Memory B cell (primary cell): ENCODE measurements around the gene ACACA.
"Not testable (repeated sequence)": the region's sequence is repeated elsewhere in the genome, so short reads cannot be mapped to it uniquely, and the experiment has no call there.

Experiments
- ATAC-seq: fragments of 150-1000 bp; cut with Tn5 transposase; 2 replicates; pipeline ENCODE4 v1.10.0; 2021; ENCODE audit warnings: low read depth, mild to moderate bottlenecking, moderate library complexity
- DNase-seq, 2 donors: peaks; one replicate each; pipeline ENCODE4 v3.0.0; 2022; ENCODE audit warnings: low spot score in 2 of 2
- H3K27ac Mint-ChIP-seq: one replicate; pipeline ENCODE4 v1.8.0; 2022; ENCODE audit warnings: mild to moderate bottlenecking, moderate library complexity, mixed read lengths
- H3K27me3 Mint-ChIP-seq: one replicate; pipeline ENCODE4 v1.8.0; 2022; ENCODE audit warnings: mixed read lengths
- H3K36me3 Mint-ChIP-seq: one replicate; pipeline ENCODE4 v1.8.0; 2022; ENCODE audit warnings: mild to moderate bottlenecking, mixed read lengths
- H3K4me1 Mint-ChIP-seq: one replicate; pipeline ENCODE4 v1.8.0; 2022; ENCODE audit warnings: mixed read lengths
- H3K4me3 Mint-ChIP-seq: one replicate; pipeline ENCODE4 v1.8.0; 2022; ENCODE audit warnings: mild to moderate bottlenecking, moderate library complexity, mixed read lengths
- H3K9me3 Mint-ChIP-seq: one replicate; pipeline ENCODE4 v1.8.0; 2022; ENCODE audit warnings: mixed read lengths

The ACACA gene

DNA sequence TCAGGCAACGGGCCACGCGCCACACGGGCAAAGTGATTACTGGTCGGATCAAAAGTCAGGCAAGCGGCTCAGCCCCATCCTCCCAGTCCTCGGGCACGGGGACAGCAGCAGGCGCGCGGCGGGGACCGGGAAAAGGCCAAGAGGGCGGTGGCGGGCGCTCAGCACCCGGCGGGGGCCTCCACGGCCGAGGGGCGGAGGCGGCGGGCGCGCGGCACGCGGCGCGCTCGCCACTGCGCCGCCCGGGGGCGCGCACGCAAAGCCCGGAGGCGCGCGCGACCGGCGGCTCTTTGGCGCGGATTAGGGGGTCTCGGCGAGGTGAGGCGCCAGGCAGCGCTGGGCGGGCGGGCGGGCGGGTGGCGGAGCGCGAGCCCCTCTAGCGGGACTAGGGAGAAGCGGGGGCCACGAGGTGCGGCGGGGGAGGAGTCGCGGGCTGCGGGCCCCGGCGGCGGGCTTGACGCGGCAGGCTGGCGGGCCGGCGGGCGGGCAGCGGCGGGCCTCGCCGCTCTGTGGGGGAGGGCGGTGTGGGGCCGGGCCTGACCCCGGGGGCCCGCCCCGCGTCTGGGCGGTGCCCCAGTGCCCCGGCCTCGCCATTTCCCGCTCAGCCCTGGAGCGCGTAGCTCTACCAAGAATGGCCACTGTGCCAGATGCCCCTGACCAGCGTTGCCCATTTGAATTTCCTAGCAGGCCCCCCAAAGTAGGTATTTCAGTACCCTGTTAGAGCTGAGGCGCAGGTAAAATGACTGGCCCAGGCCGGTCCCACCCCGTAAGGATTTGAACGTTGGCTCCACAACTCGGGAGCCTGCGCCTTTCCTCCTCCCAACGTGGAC lies at the start of gene ACACA, which contains the start of gene TADA2A:
TSS of gene ACACA (minus strand) at position 202 of the 827 bp plus-strand sequence. CDS start 537 bp downstream, outside the sequence.
TSS of gene TADA2A (plus strand) at position 252 of the 827 bp plus-strand sequence. CDS start 4,480 bp downstream, outside the sequence.
- H3K4me1 Mint-ChIP-seq: peaks cover 19% of the 10 kb centered on the region
- H3K4me3 Mint-ChIP-seq: peak within 1 kb of the TSS; percentile 95

DNA sequence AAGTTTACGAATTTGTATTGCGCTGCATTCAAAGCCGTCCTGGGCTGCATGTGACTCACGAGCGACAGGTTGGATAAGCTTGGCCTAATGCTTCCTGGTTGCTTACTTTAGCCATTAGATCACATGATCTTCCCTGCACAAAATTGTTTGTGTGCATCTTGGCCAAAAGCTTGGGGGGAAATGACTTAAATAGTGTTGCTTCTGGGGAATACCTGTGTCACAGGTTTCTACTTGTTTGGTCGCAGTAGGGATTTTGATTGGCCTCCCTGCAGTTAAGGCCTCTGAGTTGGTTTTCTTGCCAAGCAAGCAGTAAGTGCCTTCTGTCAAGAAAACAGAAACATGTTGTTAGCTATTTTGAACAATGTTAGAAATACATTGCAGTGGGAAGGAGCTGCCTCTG lies 43.5 kb upstream of the ACACA start:
- H3K27me3 Mint-ChIP-seq: no peaks in the 10 kb centered on the region
- H3K4me3 Mint-ChIP-seq: no peak overlapping the region
- H3K9me3 Mint-ChIP-seq: no peaks in the 10 kb centered on the region
- no peak for ATAC-seq
- no peak overlapping the region for H3K27ac Mint-ChIP-seq
- H3K4me1 Mint-ChIP-seq: no peaks in the 10 kb centered on the region
- DNase-seq: no peak
- H3K36me3 Mint-ChIP-seq: peaks cover 12% of the 10 kb centered on the region

More for the DNA sequence above, at the start of gene ACACA, which contains the start of gene TADA2A:
- Mint-ChIP-seq H3K36me3 (peaks cover 5% of the 10 kb centered on the region), H3K27ac (peak within 1 kb of the TSS; percentile 90), H3K9me3 (no peaks in the 10 kb centered on the region), H3K27me3 (no peaks in the 10 kb centered on the region)
- DNase-seq (peak; percentile 64 to 82), ATAC-seq (peak; percentile 90)

DNA sequence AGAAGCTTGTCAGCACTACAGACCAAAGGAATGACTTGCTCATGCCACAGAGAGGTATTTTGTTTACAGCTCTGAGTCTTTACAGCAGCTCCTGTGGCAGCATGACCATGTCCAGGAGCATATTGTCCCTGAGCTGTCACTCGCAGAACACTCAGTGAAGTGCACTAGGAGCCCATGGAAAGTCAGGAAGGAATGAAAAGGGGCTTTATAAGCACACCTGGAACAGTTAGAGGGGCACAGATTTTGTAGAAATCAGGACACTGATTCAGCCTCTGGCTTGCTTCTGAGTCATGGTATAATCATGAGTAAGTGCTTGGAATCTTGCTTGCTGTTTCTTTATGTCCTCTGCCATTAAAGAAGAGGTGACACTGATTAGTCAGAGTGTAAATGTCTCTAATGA lies 41.0 kb upstream of the ACACA start:
- Mint-ChIP-seq H3K27me3 (no peaks in the 10 kb centered on the region), H3K36me3 (peaks cover 12% of the 10 kb centered on the region), H3K9me3 (no peaks in the 10 kb centered on the region), H3K4me3 (no peak overlapping the region), H3K27ac (no peak overlapping the region), H3K4me1 (no peaks in the 10 kb centered on the region)
- no peak for ATAC-seq
- no peak for DNase-seq

DNA sequence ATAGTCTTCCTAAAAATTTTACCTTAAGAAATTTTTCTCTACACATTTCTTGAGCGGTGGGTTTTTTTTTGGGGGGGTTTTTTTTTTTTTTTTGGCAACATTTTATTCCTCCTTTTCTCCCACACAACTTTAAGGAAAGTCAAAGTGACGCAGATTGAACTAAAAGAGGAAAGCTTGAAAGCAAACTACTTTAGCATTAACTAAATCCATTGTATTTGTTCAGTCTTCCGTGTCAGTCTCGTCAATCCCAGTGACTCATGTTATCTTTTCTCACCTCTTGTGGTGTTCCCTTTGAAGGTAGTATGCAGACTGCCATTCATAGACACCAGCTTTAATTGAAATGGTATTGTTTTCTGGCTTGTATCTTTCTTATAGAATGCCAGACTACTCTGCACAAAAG lies 39.4 kb upstream of the ACACA start:
- Mint-ChIP-seq H3K4me3 (no peak overlapping the region), H3K36me3 (peaks cover 14% of the 10 kb centered on the region), H3K27me3 (no peaks in the 10 kb centered on the region), H3K9me3 (no peaks in the 10 kb centered on the region), H3K4me1 (peaks cover 4% of the 10 kb centered on the region), H3K27ac (no peak overlapping the region)
- DNase-seq (no peak), ATAC-seq (no peak)

DNA sequence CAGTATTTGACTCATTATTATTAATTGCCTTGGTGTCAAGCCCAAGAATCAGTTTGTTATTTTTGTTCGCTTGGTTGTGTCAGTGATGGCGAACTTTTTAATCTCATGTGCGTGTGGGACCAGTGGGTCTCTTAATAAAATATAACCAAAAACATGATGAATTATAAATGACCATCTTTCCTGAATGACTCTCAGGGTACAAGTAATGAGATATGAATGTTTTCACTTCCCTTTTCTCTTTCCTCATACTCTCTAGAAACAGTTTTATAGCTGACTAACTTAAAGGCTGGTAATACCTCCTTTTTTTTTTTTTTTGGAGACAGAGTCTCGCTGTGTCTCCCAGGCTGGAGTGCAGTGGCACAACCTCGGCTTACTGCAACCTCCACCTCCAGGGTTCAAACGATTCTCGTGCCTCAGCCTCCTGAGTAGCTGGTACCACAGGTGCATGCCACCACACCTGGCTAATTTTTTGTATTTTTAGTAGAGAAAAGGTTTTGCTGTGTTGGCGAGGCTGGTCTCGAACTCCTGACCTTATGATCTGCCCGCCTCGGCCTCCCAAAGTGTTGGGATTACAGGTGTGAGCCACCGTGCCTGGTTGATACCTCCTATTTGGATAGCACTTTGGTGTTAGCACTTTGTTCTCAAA lies 34.9 kb upstream of the ACACA start:
- not testable (repeated sequence) for H3K27ac Mint-ChIP-seq, H3K9me3 Mint-ChIP-seq, H3K27me3 Mint-ChIP-seq, H3K4me1 Mint-ChIP-seq, H3K4me3 Mint-ChIP-seq, DNase-seq
- ATAC-seq: peak; percentile 87
- H3K36me3 Mint-ChIP-seq: peaks cover 24% of the 10 kb centered on the region

DNA sequence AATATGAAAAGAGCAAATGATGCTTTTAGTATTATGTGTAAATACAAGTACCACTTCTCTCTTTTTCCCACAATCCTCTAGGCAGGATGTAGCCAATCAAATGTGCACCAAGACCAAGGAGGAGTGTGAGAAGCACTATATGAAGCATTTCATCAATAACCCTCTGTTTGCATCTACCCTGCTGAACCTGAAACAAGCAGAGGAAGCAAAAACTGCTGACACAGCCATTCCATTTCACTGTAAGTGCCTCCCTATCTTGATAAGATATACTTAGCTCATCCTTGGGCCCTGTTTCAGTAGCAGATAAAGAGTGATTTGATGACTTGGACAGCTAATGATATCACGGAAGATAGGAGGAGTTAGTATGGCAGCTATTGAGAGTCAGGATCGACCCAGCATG lies 33.8 kb upstream of the ACACA start:
- DNase-seq (no peak), ATAC-seq (no peak)
- no peak overlapping the region for H3K4me3 Mint-ChIP-seq
- H3K4me1 Mint-ChIP-seq: peaks cover 6% of the 10 kb centered on the region
- no peaks in the 10 kb centered on the region for H3K9me3 Mint-ChIP-seq
- no peak overlapping the region for H3K27ac Mint-ChIP-seq
- peaks cover 26% of the 10 kb centered on the region for H3K36me3 Mint-ChIP-seq
- H3K27me3 Mint-ChIP-seq: no peaks in the 10 kb centered on the region

DNA sequence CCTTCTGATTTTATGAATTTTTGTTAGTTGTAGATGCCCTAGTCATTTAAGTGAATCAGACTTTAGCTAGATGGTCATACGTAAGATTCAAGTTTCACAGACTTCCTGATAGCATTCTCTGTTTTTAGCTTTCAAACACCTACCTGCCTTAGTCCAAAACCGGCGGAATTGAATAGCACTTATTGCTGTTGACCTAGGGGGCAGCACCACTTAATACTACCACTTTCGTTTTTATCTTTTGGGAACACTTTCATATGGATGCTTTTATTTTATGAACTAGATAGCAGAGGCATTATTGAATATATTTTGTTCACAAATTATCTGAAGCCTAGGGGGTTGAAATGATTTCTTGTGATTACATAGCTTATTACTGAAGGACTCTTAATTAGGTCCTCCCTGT lies 31.5 kb upstream of the ACACA start:
- Mint-ChIP-seq H3K27ac (no peak overlapping the region), H3K36me3 (peaks cover 25% of the 10 kb centered on the region), H3K4me3 (no peak overlapping the region), H3K27me3 (no peaks in the 10 kb centered on the region), H3K9me3 (no peaks in the 10 kb centered on the region), H3K4me1 (peaks cover 6% of the 10 kb centered on the region)
- DNase-seq (no peak), ATAC-seq (no peak)

DNA sequence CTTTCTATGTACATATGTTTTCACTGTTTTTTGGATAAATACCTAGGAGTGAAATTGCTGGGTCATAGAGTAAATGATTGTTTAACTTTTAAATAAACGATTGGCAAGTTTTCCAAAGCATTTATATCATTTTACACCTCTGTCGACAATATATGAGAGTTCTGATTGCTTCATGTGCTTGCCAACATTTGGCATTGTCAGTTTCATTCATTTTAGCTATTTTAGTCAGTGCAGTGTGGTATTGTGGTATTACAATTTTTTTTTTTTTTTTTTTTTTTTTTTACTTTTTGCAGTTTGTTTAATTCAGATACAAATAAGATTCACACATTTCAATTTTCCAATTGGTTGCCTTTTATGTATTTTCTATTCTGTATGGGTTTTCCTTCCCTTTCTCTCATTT lies 26.0 kb upstream of the ACACA start:
- Mint-ChIP-seq H3K27me3 (no peaks in the 10 kb centered on the region), H3K4me1 (no peaks in the 10 kb centered on the region), H3K27ac (no peak overlapping the region), H3K9me3 (no peaks in the 10 kb centered on the region), H3K36me3 (peaks cover 11% of the 10 kb centered on the region), H3K4me3 (no peak overlapping the region)
- no peak for DNase-seq
- ATAC-seq: no peak

DNA sequence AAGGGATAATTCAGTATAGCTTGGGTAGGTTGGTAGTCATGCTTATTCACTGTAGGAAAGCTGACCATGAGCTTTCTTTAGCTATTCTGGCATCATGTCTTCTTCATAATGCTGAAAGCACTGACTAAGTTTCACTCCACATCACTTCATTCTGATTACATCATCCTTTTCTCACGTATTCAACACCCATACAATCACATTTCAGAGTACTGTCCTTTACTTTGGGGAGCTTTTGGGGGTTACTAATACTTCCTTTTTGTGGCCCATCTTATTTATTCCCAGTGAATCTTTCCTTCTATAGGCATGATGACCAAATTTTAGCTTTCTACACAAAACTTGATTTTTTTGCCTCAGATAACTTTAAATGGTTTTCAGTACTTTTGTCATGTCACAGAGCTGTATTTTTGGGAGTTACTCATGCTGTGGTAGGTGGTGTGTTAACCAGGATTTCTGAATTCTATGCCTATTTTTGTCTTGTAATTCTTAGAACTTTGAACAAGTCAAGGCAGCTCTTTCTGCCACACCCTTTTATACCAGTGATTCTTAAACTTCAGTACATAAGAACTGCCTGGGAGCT lies 23.5 kb upstream of the ACACA start:
- no peaks in the 10 kb centered on the region for H3K9me3 Mint-ChIP-seq
- H3K4me3 Mint-ChIP-seq: no peak overlapping the region
- no peak for DNase-seq
- ATAC-seq: no peak
- H3K27ac Mint-ChIP-seq: peak overlapping the region; percentile 26
- no peaks in the 10 kb centered on the region for H3K27me3 Mint-ChIP-seq
- peaks cover 7% of the 10 kb centered on the region for H3K36me3 Mint-ChIP-seq
- no peaks in the 10 kb centered on the region for H3K4me1 Mint-ChIP-seq

DNA sequence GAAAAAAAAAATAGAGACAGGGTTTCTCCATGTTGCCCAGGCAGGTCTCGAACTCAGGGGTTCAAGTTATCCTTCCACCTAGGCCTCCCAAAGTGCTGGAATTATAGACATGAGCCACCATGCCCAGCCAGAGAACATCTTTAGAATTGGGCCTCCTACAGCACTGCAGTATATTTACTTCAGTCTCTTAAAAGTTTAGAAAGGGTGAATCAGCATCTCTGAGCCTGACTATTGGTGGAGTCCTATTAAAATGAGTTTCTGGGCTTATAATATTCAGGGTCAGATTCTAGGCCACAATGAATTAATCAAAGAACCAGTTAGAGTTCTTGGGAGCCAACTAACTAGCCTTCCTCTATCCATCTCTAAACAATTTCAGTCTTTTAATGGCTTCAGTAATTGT lies 22.8 kb upstream of the ACACA start:
- no peaks in the 10 kb centered on the region for H3K27me3 Mint-ChIP-seq
- H3K36me3 Mint-ChIP-seq: peaks cover 9% of the 10 kb centered on the region
- ATAC-seq: no peak
- no peak for DNase-seq
- peak overlapping the region; percentile 26 for H3K27ac Mint-ChIP-seq
- no peaks in the 10 kb centered on the region for H3K4me1 Mint-ChIP-seq
- H3K9me3 Mint-ChIP-seq: no peaks in the 10 kb centered on the region
- no peak overlapping the region for H3K4me3 Mint-ChIP-seq

DNA sequence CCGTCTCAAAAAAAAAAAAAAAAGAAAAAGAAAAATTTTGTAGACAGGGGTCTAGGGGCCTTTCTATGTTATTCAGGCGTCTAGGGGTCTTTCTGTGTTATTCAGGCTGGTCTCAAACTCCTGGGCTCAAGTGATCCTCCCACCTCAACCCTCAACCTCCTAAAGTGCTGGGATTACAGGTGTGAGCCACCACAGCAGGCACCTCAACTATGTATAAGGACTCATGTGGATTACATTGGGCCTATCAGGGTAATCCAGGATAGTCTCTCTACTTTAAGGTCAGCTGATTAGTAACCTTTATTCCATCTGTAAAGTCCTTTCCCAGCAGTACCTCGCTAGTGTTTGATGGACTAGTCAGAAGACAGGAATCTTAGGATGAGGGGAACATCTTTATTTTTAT lies 22.4 kb upstream of the ACACA start:
- Mint-ChIP-seq H3K27ac (no peak overlapping the region), H3K27me3 (no peaks in the 10 kb centered on the region), H3K4me3 (no peak overlapping the region), H3K4me1 (no peaks in the 10 kb centered on the region), H3K9me3 (no peaks in the 10 kb centered on the region), H3K36me3 (peaks cover 8% of the 10 kb centered on the region)
- ATAC-seq (no peak), DNase-seq (no peak)

DNA sequence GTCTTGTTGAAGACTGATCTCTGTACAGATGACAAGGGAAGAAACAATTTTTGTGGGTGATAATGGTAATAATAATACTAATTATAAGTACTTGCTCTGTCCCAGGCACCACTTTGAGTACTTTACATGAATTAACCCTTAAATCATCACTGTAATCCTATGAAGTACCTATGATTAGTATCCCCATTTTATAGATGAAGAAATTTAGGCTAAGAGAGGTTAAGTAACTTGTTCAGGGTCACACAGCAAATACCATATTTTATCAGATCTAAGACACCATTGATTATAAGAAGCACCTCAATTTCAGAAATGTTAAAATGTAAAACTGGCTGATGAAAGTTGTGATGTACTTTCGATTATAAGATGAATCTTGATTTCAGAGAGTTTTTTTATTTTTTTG lies 18.6 kb upstream of the ACACA start:
- H3K4me1 Mint-ChIP-seq: no peaks in the 10 kb centered on the region
- no peak for ATAC-seq
- peaks cover 13% of the 10 kb centered on the region for H3K36me3 Mint-ChIP-seq
- DNase-seq: no peak
- no peaks in the 10 kb centered on the region for H3K9me3 Mint-ChIP-seq
- H3K27me3 Mint-ChIP-seq: no peaks in the 10 kb centered on the region
- no peak overlapping the region for H3K4me3 Mint-ChIP-seq
- no peak overlapping the region for H3K27ac Mint-ChIP-seq

DNA sequence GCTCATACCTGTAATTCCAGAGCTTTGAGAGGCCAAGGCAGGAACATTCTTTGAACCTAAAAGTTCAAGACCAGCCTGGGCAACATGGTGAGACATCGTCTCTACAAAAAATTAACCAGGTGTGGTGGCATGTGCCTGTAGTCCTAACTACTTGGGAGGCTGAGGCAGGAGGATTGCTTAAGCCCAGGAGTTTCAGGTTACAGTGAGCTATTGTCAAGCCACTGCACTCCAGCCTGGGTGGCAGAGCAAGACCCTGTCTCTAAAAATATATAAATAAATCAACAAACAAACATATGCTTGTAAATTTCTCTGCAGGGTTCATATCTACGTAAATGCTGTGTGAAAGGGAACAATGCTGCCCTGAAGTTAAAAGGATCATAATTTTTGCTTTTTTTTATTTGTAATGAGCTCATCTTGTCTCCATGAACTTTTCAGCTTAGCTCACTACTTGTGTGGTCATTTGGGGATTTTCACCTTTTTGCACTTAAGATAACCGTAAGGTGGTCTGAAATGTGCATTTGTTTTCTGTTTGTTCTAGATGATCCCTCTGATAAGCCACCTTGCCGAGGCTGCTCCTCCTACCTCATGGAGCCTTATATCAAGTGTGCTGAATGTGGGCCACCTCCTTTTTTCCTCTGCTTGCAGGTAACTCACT lies 16.5 kb upstream of the ACACA start:
- Mint-ChIP-seq H3K27ac (no peak overlapping the region), H3K4me3 (no peak overlapping the region), H3K4me1 (no peaks in the 10 kb centered on the region), H3K9me3 (no peaks in the 10 kb centered on the region), H3K27me3 (no peaks in the 10 kb centered on the region), H3K36me3 (peaks cover 10% of the 10 kb centered on the region)
- DNase-seq (no peak), ATAC-seq (no peak)

DNA sequence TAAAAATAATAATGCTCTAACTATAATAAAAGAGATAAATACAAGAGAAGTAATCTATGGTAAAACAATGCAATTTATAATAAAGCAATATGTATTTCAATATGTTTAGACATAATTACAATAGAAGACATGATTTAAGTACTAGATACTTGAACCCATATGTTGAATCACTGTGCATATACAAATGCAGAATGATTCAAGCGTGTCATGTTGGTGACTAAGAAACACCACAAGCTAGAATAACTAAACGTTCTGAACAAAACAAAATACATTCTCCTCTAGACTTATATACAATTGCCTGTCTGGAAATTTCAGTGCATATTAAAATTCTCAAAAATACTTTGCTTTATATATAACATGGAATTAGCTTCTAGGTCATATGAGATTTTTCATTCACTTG lies 11.2 kb upstream of the ACACA start:
- no peaks in the 10 kb centered on the region for H3K9me3 Mint-ChIP-seq
- no peak overlapping the region for H3K4me3 Mint-ChIP-seq
- peaks cover 12% of the 10 kb centered on the region for H3K4me1 Mint-ChIP-seq
- H3K27ac Mint-ChIP-seq: no peak overlapping the region
- peaks cover 17% of the 10 kb centered on the region for H3K36me3 Mint-ChIP-seq
- no peak for ATAC-seq
- no peak for DNase-seq
- no peaks in the 10 kb centered on the region for H3K27me3 Mint-ChIP-seq
